Measurements from ENCODE around the gene GK.
A peak's percentile ranks its signal among the peaks of the same experiment; 100 is the strongest.
"Not testable (repeated sequence)": the region's sequence is repeated elsewhere in the genome, so short reads cannot be mapped to it uniquely, and the experiment has no call there.

The GK gene

DNA sequence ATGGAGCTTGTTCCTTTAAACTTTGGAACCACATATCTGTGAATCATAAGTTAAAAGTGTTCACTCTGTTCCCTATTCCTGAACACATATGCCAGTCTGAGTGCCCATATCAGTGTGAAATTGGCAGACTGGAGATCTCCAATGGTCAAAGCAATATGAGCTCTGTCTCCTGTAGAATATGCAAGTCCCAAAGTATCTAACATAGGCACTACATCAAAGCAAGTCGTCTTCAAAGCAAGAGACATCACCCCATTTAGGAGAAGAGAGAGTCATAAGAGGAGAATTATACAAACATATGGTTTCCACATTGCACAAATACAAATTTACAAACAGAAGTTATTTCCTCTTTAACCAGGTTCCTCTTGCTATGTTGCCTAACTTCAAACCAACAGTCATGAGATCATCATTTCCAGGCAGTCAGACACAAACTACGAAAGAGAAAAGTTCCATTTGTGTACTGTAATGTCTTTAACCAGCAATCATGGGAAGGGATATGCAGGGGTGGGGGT lies 9.9 kb upstream of the GK start:
- in situ Hi-C loops (cut with HindIII; ENCODE audit: low pct_ligation_motif_present, low sequenced_read_pairs) = no loop called here
- Histone ChIP-seq H3K27me3 (replicated peaks) (no peaks in the 10 kb centered on the region), H3K36me3 (replicated peaks) (no peaks in the 10 kb centered on the region), H3K27ac (no peak overlapping the region), H3K4me3 (ENCODE audit: low read depth, low read length) (no peak overlapping the region)
- TF ChIP-seq, protein P1, sequence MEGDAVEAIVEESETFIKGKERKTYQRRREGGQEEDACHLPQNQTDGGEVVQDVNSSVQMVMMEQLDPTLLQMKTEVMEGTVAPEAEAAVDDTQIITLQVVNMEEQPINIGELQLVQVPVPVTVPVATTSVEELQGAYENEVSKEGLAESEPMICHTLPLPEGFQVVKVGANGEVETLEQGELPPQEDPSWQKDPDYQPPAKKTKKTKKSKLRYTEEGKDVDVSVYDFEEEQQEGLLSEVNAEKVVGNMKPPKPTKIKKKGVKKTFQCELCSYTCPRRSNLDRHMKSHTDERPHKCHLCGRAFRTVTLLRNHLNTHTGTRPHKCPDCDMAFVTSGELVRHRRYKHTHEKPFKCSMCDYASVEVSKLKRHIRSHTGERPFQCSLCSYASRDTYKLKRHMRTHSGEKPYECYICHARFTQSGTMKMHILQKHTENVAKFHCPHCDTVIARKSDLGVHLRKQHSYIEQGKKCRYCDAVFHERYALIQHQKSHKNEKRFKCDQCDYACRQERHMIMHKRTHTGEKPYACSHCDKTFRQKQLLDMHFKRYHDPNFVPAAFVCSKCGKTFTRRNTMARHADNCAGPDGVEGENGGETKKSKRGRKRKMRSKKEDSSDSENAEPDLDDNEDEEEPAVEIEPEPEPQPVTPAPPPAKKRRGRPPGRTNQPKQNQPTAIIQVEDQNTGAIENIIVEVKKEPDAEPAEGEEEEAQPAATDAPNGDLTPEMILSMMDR (IDR thresholded peaks at IDR 0.05; ENCODE audit: low read depth, low read length, missing control alignments) = no peak
- DNase-seq = no peak

DNA sequence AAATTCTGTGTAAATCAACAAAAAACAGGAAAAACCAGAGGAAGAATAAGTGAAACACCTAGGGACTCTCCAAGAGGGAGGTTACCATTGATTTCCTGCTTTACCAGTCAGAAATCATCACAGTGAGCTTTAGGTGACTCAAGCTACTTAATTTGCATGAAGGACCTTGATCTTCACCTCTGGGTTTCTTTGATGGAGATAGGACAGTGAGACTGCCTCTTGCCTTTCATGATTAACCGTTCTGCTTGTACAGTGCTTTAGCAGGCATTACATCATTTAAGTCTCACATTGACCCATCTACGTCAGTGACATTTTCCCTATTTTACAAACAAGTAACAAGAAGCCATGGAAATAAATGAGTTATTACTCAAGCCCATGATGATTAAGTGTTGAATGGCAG lies 3.4 kb upstream of the GK start:
- no peak for DNase-seq
- in situ Hi-C loops (cut with HindIII; ENCODE audit: low pct_ligation_motif_present, low sequenced_read_pairs) = no loop called here
- Histone ChIP-seq H3K27me3 (replicated peaks) (no peaks in the 10 kb centered on the region), H3K4me3 (ENCODE audit: low read depth, low read length) (no peak overlapping the region), H3K36me3 (replicated peaks) (no peaks in the 10 kb centered on the region), H3K27ac (no peak overlapping the region)
- TF ChIP-seq, protein P1 (IDR thresholded peaks at IDR 0.05; ENCODE audit: low read depth, low read length, missing control alignments) = no peak

DNA sequence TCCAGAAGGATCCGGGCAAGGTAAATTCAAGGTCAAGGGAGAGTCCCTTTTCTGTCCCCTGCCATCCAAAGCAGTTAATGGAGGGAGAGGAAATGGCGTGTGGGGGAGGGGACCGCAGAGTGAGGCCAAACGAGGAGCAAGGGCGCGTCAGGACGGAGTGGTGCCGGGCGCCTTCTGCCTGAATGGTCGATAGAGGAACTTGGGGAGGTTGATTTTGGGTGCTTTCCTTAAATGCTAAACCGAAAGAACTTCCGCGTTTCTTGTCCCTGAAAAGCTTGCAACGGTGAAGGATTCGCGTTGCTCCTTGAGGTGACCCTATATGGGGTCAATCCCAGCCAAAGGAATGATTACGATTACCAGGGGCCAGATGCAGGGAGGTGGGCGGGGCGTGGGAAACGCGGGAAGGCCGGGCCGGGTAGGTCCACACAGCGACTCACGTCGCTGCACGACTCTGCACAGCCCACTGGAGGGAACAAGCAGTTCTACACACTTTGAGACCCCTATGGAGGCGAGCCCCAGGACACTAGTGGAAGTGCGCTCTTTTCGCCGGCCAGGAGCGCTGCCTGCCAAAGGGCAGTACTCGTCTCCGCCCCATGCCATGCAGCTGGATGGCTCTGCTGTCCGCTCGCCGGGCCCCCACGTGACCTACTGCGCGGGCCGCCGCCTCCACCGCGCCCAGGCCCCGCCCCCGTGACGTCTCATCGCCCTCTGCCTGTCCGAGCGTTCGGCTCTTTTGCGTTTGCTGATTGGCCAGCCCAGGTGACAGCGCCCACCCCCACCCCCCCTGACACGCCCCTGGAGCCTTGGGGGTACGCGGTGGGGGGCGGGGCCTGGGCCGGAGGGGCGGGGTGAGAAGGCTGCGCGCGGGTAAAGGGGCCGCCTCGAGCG lies 452 bp upstream of the GK start:
- Histone ChIP-seq H3K27ac (peak overlapping the region; percentile 58), H3K4me3 (ENCODE audit: low read depth, low read length) (peak overlapping the region; percentile 68), H3K27me3 (replicated peaks) (no peaks in the 10 kb centered on the region), H3K36me3 (replicated peaks) (no peaks in the 10 kb centered on the region)
- TF ChIP-seq, protein P1 (IDR thresholded peaks at IDR 0.05; ENCODE audit: low read depth, low read length, missing control alignments) = no peak
- DNase-seq = peak; percentile 88
- in situ Hi-C loops (cut with HindIII; ENCODE audit: low pct_ligation_motif_present, low sequenced_read_pairs) = no loop called here

DNA sequence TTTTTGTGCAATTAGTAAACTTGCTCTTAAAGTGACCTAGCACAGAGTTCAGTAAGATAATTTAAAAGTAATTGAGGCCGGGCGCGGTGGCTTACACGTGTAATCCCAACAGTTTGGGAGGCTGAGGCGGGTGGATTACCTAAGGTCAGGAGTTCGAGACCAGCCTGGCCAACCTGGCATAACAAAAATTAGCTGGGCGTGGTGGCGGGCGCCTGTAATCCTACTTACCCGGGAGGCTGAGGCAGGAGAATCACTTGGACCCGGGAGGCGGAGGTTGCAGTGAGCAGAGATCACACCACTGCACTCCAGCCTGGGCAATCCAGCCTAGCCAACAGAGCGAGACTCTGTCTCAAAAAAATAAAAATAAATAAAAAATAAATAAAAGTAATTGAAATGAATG lies 1.2 kb downstream of the GK start:
- DNase-seq; H3K36me3 ChIP-seq (replicated peaks); H3K27ac ChIP-seq; H3K27me3 ChIP-seq (replicated peaks); in situ Hi-C loops (cut with HindIII; ENCODE audit: low pct_ligation_motif_present, low sequenced_read_pairs): not testable (repeated sequence)
- peak overlapping the region; percentile 69 for H3K4me3 ChIP-seq (ENCODE audit: low read depth, low read length)

DNA sequence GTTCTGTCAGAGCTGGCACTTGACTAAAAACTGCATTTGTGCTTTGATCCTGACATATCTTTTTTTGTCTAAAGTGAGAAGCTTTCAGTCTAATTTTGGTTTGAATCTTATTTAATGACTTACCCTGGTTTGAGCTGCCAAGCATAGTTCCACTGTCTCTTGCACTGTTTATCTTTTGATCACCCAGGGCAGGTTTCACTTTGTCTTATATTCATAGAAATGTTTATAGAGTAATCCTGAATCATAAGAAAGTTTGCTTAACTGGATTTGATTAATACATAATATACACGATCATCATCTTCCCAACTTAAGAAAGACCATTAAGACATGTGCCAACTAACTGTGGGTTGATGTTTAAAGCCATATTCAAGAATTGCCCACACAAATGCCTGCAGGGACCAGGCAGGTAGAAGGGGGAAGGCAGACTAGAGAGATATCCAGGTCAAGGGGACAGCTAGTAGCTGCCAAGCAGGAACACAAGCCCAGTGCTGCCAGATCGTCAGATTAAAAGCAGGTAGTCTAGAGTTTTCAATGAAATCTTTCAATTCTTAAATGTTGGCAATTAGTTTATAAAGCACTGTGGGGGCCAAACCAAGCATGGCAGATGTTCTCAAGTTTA lies 1.9 kb downstream of the GK start:
- TF ChIP-seq, protein P1 (IDR thresholded peaks at IDR 0.05; ENCODE audit: low read depth, low read length, missing control alignments) = no peak

DNA sequence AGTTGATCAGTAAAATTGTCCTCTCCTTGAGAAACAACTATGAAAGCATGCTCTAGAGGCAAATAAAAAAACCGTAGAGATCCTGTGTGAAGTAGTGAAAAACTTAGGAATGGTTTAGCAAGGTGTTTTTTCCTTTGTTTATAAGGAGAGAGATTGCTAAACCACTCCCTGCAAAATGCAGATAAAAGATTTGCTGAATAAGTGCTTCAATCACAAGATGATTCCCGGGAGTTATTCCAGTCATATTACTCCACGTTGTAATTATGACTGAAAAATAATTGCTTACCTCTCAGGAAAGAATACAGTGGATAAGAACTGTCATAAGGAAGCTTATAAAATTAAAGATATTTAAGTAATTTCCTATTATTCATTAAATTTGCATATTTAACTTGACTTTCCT lies 2.8 kb downstream of the GK start:
- Histone ChIP-seq H3K27ac (no peak overlapping the region), H3K4me3 (ENCODE audit: low read depth, low read length) (no peak overlapping the region)
- TF ChIP-seq, protein P1 (IDR thresholded peaks at IDR 0.05; ENCODE audit: low read depth, low read length, missing control alignments) = no peak

More for the DNA sequence above, 1.9 kb downstream of the GK start:
- no peak overlapping the region for H3K27ac ChIP-seq
- no peak for DNase-seq
- no peaks in the 10 kb centered on the region for H3K36me3 ChIP-seq (replicated peaks)
- H3K4me3 ChIP-seq (ENCODE audit: low read depth, low read length) = no peak overlapping the region
- in situ Hi-C loops (cut with HindIII; ENCODE audit: low pct_ligation_motif_present, low sequenced_read_pairs) = no loop called here
- H3K27me3 ChIP-seq (replicated peaks) = no peaks in the 10 kb centered on the region

More for the DNA sequence above, 2.8 kb downstream of the GK start:
- in situ Hi-C loops (cut with HindIII; ENCODE audit: low pct_ligation_motif_present, low sequenced_read_pairs) = no loop called here
- no peak for DNase-seq
- no peaks in the 10 kb centered on the region for H3K36me3 ChIP-seq (replicated peaks)
- H3K27me3 ChIP-seq (replicated peaks) = no peaks in the 10 kb centered on the region
